GM23248 (cell line): ENCODE data around the gene ATP2A2. TPM values are rescaled to one million over a fixed set of nuclear protein-coding genes. Genes with fewer than 3 reads are reported as not detected.

Source experiments
- DNase-seq: peaks from one replicate; pipeline ENCODE4 v3.0.0-alpha.2; 2015
- H2AFZ ChIP-seq: fragments of 200-600 bp; sonication (generic); 2 replicates; pipeline ENCODE4 v1.6.1; 2016; ENCODE audit warnings: antibody characterized with exemption
- H3F3A ChIP-seq: fragments of 200-600 bp; sonication (generic); 2 replicates; pipeline ENCODE4 v1.6.1; 2016; ENCODE audit warnings: mild to moderate bottlenecking, antibody characterized with exemption, mixed run types; ENCODE audit not compliant: insufficient read depth
- H3K27ac ChIP-seq: fragments of 200-600 bp; sonication (generic); 2 replicates; pipeline ENCODE4 v1.5.1; 2016; ENCODE audit warnings: mild to moderate bottlenecking
- H3K27me3 ChIP-seq: fragments of 200-600 bp; sonication (generic); replicated peaks from 2 replicates; pipeline ENCODE4 v1.6.1; 2016; ENCODE audit warnings: mild to moderate bottlenecking; ENCODE audit not compliant: insufficient read depth
- H3K36me3 ChIP-seq: fragments of 200-600 bp; sonication (generic); 2 replicates; pipeline ENCODE4 v1.6.1; 2016; ENCODE audit warnings: low read depth, mild to moderate bottlenecking
- H3K4me1 ChIP-seq: fragments of 200-600 bp; sonication (generic); 2 replicates; pipeline ENCODE4 v1.6.1; 2016; ENCODE audit warnings: mild to moderate bottlenecking; ENCODE audit not compliant: insufficient read depth
- H3K4me2 ChIP-seq: fragments of 200-600 bp; sonication (generic); one replicate; pipeline ENCODE4 v1.6.1; 2016; ENCODE audit warnings: mild to moderate bottlenecking; ENCODE audit not compliant: unreplicated experiment
- H3K4me3 ChIP-seq: fragments of 200-600 bp; sonication (generic); 2 replicates; pipeline ENCODE4 v1.5.1; 2016; ENCODE audit warnings: mild to moderate bottlenecking
- H3K79me2 ChIP-seq: fragments of 200-600 bp; sonication (generic); 2 replicates; pipeline ENCODE4 v1.6.1; 2016; ENCODE audit warnings: mild to moderate bottlenecking; ENCODE audit not compliant: insufficient read depth
- H3K9ac ChIP-seq: fragments of 200-600 bp; sonication (generic); 2 replicates; pipeline ENCODE4 v1.6.1; 2016; ENCODE audit warnings: mild to moderate bottlenecking
- H3K9me2 ChIP-seq: fragments of 200-600 bp; sonication (generic); 2 replicates; pipeline ENCODE4 v1.6.1; 2016; ENCODE audit warnings: mixed run types, mild to moderate bottlenecking, moderate library complexity; ENCODE audit not compliant: insufficient read depth
- H3K9me3 ChIP-seq: fragments of 200-600 bp; sonication (generic); one replicate; pipeline ENCODE4 v1.6.1; 2017; ENCODE audit warnings: low read depth
- H4K20me1 ChIP-seq: fragments of 200-600 bp; sonication (generic); 2 replicates; pipeline ENCODE4 v1.6.0; 2016; ENCODE audit not compliant: insufficient read depth
- EZH2 ChIP-seq: fragments of 200-600 bp; sonication (generic); IDR thresholded peaks from 2 replicates; pipeline ENCODE4 v1.6.1; 2018; ENCODE audit warnings: antibody characterized with exemption, mild to moderate bottlenecking; ENCODE audit not compliant: insufficient read depth, poor library complexity, severe bottlenecking
- EZH2phosphoT487 ChIP-seq: fragments of 200-600 bp; sonication (generic); IDR thresholded peaks from 2 replicates; pipeline ENCODE4 v1.6.1; 2018; ENCODE audit warnings: antibody characterized with exemption, moderate library complexity, mild to moderate bottlenecking, low read depth; ENCODE audit not compliant: insufficient read depth
- WGBS, 2 experiments: methylation state at CpG; one replicate each; pipeline ENCODE4 v1.1.6; 2015 to 2017; ENCODE audit warnings: low lambda C conversion rate in 2 of 2, low coverage in 1 of 2; ENCODE audit errors: missing lambda C conversion rate in 2 of 2; 5-methylcytosine and 5-hydroxymethylcytosine counted together
- in situ Hi-C: fragments of 300-500 bp; cut with MboI; formaldehyde crosslinking; loops from 2 replicates; pipeline ENCODE4 v1.15.0; 2020
- polyA plus RNA-seq: library from polyadenylated mRNA; unstranded; fragments of >200 nt; fragmentation: Nextera tagmentation; extraction: Ambion mirVana; gene quantifications from 2 replicates; pipeline ENCODE4 v1.2.1, GENCODE V29; 2016
- total RNA-seq: library from RNA; depleted of rRNA; stranded (reverse); fragments of >200 nt; shearing (Covaris generic); gene quantifications from 2 replicates; pipeline ENCODE4 v1.2.3, GENCODE V29; 2014

The ATP2A2 gene
- total and polyA plus RNA-seq, 2 experiments from 2014 or later, result 29.5 to 142 TPM

DNA sequence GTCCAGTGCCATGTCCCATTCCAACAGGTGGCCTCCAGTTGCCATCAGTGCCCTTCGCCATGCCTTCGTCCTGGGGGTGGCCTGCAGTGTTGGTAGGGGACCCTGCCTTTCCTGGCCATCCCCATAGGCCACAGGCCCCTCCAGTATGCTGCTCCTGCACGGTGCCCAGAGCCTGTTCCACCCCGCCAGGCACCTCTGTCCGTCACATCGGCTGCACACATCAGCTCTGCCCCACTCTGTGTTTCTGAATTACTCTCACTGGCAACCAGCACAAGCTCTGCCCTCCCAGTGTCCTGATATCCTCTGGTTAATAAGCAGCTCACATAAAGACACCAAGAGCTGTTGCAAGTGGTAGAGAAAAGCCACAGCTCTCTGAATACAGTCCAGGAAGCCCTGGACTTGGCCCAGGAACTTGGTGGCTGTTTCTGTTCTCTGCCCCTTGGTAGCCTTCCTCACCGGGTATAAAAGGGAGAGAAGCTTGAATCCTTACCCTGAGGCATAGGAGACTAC, 31.3 kb upstream of the ATP2A2 start:
- no peaks in the 10 kb centered on the region for H3K9me3 ChIP-seq
- no peaks in the 10 kb centered on the region for H3K79me2 ChIP-seq
- H3K27ac ChIP-seq, result no peak overlapping the region
- TF ChIP-seq EZH2phosphoT487, result no peak
- TF ChIP-seq EZH2, result no peak
- H3K27me3 ChIP-seq, result no peaks in the 10 kb centered on the region
- no peaks in the 10 kb centered on the region for H3F3A ChIP-seq
- in situ Hi-C loops, result no loop called here
- H3K36me3 ChIP-seq, result no peaks in the 10 kb centered on the region
- 65 to 77% methylated on average over 5 to 7 of the region's 7 CpGs for WGBS, 2 experiments
- peaks cover 7% of the 10 kb centered on the region; the same call in 1 of the 2 replicates for H3K4me1 ChIP-seq
- H3K9ac ChIP-seq, result no peak overlapping the region
- H3K4me3 ChIP-seq, result no peak overlapping the region
- no peak for DNase-seq
- H2AFZ ChIP-seq, result no peak overlapping the region
- H3K4me2 ChIP-seq, result no peak overlapping the region
- no peaks in the 10 kb centered on the region for H3K9me2 ChIP-seq
- H4K20me1 ChIP-seq, result no peaks in the 10 kb centered on the region

DNA sequence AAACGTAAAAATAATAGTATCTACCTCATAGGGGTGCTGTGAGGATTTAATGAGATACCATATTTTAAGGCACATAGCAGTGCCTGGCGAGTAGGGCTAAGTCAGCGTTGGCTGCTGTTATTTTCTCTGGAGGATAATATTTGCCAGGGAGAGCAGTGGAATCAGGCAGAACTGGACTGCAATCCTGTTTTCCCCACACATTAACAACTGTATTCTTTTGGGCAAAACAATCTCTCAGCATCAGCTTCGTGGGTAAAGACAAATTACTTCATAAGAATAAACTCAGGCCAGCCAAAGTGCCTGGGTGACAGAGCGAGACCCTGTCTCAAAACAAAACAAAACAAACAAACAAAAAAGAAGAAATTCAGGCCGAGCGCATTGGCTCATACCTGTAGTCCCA, 29.7 kb upstream of the ATP2A2 start:
- H3K9me2 ChIP-seq, result no peaks in the 10 kb centered on the region
- no peak for DNase-seq
- no peaks in the 10 kb centered on the region for H3K36me3 ChIP-seq
- H3K4me2 ChIP-seq, result no peak overlapping the region
- WGBS, 2 experiments, result 76 to 84% methylated on average over 7 of the region's 7 CpGs
- no peak overlapping the region for H3K9ac ChIP-seq
- no peak for TF ChIP-seq EZH2phosphoT487
- no peak for TF ChIP-seq EZH2
- no peak overlapping the region for H2AFZ ChIP-seq
- H3K27me3 ChIP-seq, result no peaks in the 10 kb centered on the region
- H3K4me1 ChIP-seq, result peaks cover 7% of the 10 kb centered on the region; the same call in 1 of the 2 replicates
- H3F3A ChIP-seq, result no peaks in the 10 kb centered on the region
- H3K9me3 ChIP-seq, result no peaks in the 10 kb centered on the region
- no peaks in the 10 kb centered on the region for H4K20me1 ChIP-seq
- no peaks in the 10 kb centered on the region for H3K79me2 ChIP-seq
- in situ Hi-C loops, result no loop called here
- H3K27ac ChIP-seq, result no peak overlapping the region
- no peak overlapping the region for H3K4me3 ChIP-seq

DNA sequence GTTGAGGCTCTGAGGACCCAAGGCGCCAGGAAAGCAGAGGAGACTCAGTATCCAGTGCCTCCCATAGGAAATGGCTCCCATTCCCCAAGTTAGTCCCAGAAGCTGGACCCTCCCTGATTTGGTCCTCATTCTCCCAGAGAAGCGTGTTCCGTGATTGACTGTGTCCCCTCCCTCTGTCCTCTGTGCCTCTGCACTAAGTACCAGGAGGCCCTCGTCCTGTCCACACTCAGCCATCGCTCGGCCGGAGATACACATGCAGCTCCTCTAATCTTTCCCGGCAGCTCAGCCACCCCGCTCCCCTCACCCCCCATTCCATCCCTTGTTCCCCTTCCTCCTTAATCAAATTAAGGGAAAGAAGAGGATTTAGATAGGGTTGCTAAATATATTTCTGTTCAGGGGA, 28.3 kb upstream of the ATP2A2 start:
- H3F3A ChIP-seq, result no peaks in the 10 kb centered on the region
- peaks cover 7% of the 10 kb centered on the region; the same call in 1 of the 2 replicates for H3K4me1 ChIP-seq
- no peak overlapping the region for H3K4me2 ChIP-seq
- WGBS, 2 experiments, result 89 to 92% methylated on average over 9 of the region's 9 CpGs
- H3K9ac ChIP-seq, result peak overlapping the region; percentile 32; the same call in 1 of the 2 replicates
- DNase-seq, result no peak
- no peaks in the 10 kb centered on the region for H3K36me3 ChIP-seq
- no peaks in the 10 kb centered on the region for H3K9me2 ChIP-seq
- H3K9me3 ChIP-seq, result no peaks in the 10 kb centered on the region
- H3K27ac ChIP-seq, result no peak overlapping the region
- H3K79me2 ChIP-seq, result no peaks in the 10 kb centered on the region
- peak overlapping the region; percentile 53; the same call in 1 of the 2 replicates for H2AFZ ChIP-seq
- no peak overlapping the region for H3K4me3 ChIP-seq
- in situ Hi-C loops, result no loop called here
- no peak for TF ChIP-seq EZH2phosphoT487
- no peak for TF ChIP-seq EZH2
- no peaks in the 10 kb centered on the region for H4K20me1 ChIP-seq
- no peaks in the 10 kb centered on the region for H3K27me3 ChIP-seq

DNA sequence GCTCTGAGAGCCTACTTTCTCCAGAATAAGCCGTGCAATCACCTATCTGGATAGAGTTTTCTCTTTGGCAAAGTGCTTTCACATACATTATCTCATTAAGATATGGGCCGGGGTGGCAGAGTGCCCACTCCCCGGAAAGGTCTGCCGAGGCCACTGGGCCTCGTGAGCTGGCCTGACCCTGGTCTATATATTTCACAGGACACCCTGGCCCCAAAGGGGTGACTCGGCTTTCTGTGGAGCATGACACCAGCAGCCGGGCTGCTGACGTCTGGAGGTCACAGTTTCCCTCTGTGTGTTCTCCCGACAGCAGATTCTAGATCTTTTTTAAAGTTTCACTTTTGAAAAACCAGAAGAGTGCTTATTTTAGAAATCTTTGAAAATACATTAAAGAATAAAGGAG, 27.9 kb upstream of the ATP2A2 start:
- Histone ChIP-seq H3K79me2 (no peaks in the 10 kb centered on the region), H3K4me1 (peaks cover 7% of the 10 kb centered on the region; the same call in 1 of the 2 replicates), H4K20me1 (no peaks in the 10 kb centered on the region), H3K4me3 (no peak overlapping the region), H3K27ac (peak overlapping the region; percentile 38), H3K9me2 (no peaks in the 10 kb centered on the region), H3K36me3 (no peaks in the 10 kb centered on the region), H3K27me3 (no peaks in the 10 kb centered on the region), H3F3A (no peaks in the 10 kb centered on the region), H3K4me2 (no peak overlapping the region), H3K9ac (peak overlapping the region; percentile 32; the same call in 1 of the 2 replicates), H3K9me3 (no peaks in the 10 kb centered on the region), H2AFZ (peak overlapping the region; percentile 53)
- peak; percentile 34 for DNase-seq
- WGBS, 2 experiments, result 32 to 38% methylated on average over 9 of the region's 9 CpGs
- TF ChIP-seq EZH2phosphoT487 (no peak), EZH2 (no peak)
- in situ Hi-C loops, result no loop called here
